ENCODE measurements around the gene TEX2. TPM values are rescaled to one million over a fixed set of nuclear protein-coding genes. Genes with fewer than 3 reads are reported as not detected.

TEX2 gene
- total and polyA plus RNA-seq, 2 of the 13 experiments (the other 11 are each of a cell fraction or from before 2014, with no cell fraction given), result 21.4 to 37.7 TPM

DNA sequence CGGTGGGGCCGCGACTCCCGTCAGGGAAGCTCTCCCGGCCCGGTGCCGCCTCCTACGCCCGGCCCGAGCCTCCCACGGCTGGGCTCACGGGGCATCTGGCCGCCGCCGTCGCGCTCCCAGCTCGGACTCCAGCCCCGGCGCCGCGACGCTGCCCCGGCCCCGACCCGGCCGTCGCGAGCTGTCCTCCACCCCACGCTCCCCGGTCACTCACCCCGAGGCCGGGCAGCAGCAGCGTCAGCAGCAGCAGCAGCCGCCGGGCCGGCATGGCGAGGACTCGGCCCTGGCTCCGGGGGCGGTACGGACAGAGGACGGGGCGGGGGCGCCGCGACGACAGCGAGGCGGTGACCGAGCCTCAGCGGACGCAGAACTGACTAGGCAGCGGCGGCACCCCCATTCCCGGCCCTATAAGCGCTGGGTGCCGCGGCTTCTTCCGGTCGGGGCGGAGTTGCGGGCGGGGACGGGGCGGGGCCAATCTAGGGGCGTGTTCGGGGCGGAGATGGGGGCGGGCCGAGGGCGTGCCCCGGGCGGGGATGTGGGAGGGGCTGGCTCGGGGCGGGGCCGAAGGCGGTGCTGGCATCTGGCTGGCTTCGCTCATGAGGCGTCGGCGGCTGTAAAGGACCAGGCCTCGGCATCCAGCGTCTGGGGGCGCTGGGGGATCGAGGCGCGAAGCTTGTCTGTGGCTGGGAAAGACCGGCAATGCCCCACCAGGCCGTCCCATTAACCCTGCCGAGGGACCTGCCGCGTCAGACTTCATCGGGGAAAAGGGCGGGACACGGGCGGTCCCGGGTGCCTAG is 133.1 kb downstream of the TEX2 start, which contains the start of gene ERN1 (continued):
- TF ChIP-seq, protein P1, sequence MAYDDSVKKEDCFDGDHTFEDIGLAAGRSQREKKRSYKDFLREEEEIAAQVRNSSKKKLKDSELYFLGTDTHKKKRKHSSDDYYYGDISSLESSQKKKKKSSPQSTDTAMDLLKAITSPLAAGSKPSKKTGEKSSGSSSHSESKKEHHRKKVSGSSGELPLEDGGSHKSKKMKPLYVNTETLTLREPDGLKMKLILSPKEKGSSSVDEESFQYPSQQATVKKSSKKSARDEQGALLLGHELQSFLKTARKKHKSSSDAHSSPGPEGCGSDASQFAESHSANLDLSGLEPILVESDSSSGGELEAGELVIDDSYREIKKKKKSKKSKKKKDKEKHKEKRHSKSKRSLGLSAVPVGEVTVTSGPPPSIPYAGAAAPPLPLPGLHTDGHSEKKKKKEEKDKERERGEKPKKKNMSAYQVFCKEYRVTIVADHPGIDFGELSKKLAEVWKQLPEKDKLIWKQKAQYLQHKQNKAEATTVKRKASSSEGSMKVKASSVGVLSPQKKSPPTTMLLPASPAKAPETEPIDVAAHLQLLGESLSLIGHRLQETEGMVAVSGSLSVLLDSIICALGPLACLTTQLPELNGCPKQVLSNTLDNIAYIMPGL (CRISPR knock-in tag; IDR thresholded peaks at IDR 0.05; ENCODE audit: borderline replicate concordance in 1 of 2, low read depth in 1 of 2), result peak; percentile 61 to 86; a peak in 3 of 4 replicates
- TF ChIP-seq, protein P2, sequence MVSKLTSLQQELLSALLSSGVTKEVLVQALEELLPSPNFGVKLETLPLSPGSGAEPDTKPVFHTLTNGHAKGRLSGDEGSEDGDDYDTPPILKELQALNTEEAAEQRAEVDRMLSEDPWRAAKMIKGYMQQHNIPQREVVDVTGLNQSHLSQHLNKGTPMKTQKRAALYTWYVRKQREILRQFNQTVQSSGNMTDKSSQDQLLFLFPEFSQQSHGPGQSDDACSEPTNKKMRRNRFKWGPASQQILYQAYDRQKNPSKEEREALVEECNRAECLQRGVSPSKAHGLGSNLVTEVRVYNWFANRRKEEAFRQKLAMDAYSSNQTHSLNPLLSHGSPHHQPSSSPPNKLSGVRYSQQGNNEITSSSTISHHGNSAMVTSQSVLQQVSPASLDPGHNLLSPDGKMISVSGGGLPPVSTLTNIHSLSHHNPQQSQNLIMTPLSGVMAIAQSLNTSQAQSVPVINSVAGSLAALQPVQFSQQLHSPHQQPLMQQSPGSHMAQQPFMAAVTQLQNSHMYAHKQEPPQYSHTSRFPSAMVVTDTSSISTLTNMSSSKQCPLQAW (CRISPR knock-in tag; IDR thresholded peaks at IDR 0.05), result peak; percentile 28; the same call in 1 of the 2 replicates
- TF ChIP-seq, protein P3, sequence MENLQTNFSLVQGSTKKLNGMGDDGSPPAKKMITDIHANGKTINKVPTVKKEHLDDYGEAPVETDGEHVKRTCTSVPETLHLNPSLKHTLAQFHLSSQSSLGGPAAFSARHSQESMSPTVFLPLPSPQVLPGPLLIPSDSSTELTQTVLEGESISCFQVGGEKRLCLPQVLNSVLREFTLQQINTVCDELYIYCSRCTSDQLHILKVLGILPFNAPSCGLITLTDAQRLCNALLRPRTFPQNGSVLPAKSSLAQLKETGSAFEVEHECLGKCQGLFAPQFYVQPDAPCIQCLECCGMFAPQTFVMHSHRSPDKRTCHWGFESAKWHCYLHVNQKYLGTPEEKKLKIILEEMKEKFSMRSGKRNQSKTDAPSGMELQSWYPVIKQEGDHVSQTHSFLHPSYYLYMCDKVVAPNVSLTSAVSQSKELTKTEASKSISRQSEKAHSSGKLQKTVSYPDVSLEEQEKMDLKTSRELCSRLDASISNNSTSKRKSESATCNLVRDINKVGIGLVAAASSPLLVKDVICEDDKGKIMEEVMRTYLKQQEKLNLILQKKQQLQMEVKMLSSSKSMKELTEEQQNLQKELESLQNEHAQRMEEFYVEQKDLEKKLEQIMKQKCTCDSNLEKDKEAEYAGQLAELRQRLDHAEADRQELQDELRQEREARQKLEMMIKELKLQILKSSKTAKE (CRISPR knock-in tag; IDR thresholded peaks at IDR 0.05; ENCODE audit: borderline replicate concordance), result no peak; the same call in 1 of the 2 replicates
- TF ChIP-seq IKZF4 (CRISPR knock-in tag; IDR thresholded peaks at IDR 0.05; ENCODE audit: borderline replicate concordance, low read depth, not compliant biosample characterization), result peak; percentile 80
- TF ChIP-seq, protein P4, sequence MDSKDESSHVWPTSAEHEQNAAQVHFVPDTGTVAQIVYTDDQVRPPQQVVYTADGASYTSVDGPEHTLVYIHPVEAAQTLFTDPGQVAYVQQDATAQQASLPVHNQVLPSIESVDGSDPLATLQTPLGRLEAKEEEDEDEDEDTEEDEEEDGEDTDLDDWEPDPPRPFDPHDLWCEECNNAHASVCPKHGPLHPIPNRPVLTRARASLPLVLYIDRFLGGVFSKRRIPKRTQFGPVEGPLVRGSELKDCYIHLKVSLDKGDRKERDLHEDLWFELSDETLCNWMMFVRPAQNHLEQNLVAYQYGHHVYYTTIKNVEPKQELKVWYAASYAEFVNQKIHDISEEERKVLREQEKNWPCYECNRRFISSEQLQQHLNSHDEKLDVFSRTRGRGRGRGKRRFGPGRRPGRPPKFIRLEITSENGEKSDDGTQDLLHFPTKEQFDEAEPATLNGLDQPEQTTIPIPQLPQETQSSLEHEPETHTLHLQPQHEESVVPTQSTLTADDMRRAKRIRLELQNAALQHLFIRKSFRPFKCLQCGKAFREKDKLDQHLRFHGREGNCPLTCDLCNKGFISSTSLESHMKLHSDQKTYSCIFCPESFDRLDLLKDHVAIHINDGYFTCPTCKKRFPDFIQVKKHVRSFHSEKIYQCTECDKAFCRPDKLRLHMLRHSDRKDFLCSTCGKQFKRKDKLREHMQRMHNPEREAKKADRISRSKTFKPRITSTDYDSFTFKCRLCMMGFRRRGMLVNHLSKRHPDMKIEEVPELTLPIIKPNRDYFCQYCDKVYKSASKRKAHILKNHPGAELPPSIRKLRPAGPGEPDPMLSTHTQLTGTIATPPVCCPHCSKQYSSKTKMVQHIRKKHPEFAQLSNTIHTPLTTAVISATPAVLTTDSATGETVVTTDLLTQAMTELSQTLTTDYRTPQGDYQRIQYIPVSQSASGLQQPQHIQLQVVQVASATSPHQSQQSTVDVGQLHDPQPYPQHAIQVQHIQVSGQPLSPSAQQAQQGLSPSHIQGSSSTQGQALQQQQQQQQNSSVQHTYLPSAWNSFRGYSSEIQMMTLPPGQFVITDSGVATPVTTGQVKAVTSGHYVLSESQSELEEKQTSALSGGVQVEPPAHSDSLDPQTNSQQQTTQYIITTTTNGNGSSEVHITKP (CRISPR knock-in tag; IDR thresholded peaks at IDR 0.05; ENCODE audit: low read depth), result no peak
- TF ChIP-seq, protein P5, sequence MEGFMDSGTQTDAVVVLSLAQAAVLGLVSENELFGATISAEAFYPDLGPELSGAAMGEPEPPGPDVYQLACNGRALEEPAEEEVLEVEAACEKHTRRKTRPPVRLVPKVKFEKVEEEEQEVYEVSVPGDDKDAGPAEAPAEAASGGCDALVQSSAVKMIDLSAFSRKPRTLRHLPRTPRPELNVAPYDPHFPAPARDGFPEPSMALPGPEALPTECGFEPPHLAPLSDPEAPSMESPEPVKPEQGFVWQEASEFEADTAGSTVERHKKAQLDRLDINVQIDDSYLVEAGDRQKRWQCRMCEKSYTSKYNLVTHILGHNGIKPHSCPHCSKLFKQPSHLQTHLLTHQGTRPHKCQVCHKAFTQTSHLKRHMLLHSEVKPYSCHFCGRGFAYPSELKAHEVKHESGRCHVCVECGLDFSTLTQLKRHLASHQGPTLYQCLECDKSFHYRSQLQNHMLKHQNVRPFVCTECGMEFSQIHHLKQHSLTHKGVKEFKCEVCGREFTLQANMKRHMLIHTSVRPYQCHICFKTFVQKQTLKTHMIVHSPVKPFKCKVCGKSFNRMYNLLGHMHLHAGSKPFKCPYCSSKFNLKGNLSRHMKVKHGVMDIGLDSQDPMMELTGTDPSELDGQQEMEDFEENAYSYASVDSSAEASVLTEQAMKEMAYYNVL (CRISPR knock-in tag; IDR thresholded peaks at IDR 0.05; ENCODE audit: borderline replicate concordance), result peak; percentile 36; the same call in 1 of the 2 replicates
- no peak for TF ChIP-seq ZNF10 (CRISPR knock-in tag; IDR thresholded peaks at IDR 0.05; ENCODE audit: borderline replicate concordance, low read depth)
- 0 out of 2 replicates have a peak, but pooled peaks have one; percentile 19 for TF ChIP-seq ZNF589 (CRISPR knock-in tag; conservative IDR thresholded peaks at IDR 0.05)
- no peak; the same call in none of the 2 replicates for TF ChIP-seq HOXA9 (CRISPR knock-in tag; IDR thresholded peaks at IDR 0.05; ENCODE audit: borderline replicate concordance)
- peak; percentile 89 for TF ChIP-seq HNRNPK (IDR thresholded peaks at IDR 0.05; ENCODE audit: low read depth, low read length, poor library complexity, severe bottlenecking)
- no peak for TF ChIP-seq NCOA5 (CRISPR knock-in tag; IDR thresholded peaks at IDR 0.05)

Data from HepG2 (cell line).